ENCODE measurements around the gene C14orf119. TPM values are rescaled to one million over a fixed set of nuclear protein-coding genes. Genes with fewer than 3 reads are reported as not detected.
"Not testable (repeated sequence)": the region's sequence is repeated elsewhere in the genome, so short reads cannot be mapped to it uniquely, and the experiment has no call there.

C14orf119 gene
- polyA plus RNA-seq, 4 donors: 67.2 to 84.4 (median 75.6) TPM

GRCh38 chr14:23107620-23108019 is 12.3 kb downstream of the C14orf119 start:
- DNase-seq (ENCODE audit: low read depth in 4 of 4, low spot score in 3 of 4): not testable (repeated sequence)

GRCh38 chr14:23108169-23108568 is 12.9 kb downstream of the C14orf119 start:
- not testable (repeated sequence) for DNase-seq (ENCODE audit: low read depth in 4 of 4, low spot score in 3 of 4)

- DNase-seq (ENCODE audit: low read depth in 4 of 4, low spot score in 3 of 4): no peak
Measured at GRCh38 chr14:23109769-23110168, 14.5 kb downstream of the C14orf119 start.

- DNase-seq (ENCODE audit: low read depth in 4 of 4, low spot score in 3 of 4): no peak
Measured at GRCh38 chr14:23110579-23111365, 15.5 kb downstream of the C14orf119 start.

- no peak for DNase-seq (ENCODE audit: low read depth in 4 of 4, low spot score in 3 of 4)
Measured at GRCh38 chr14:23112359-23113178, 17.3 kb downstream of the C14orf119 start.

- no peak for DNase-seq (ENCODE audit: low read depth in 4 of 4, low spot score in 3 of 4)
Measured at GRCh38 chr14:23113431-23114119, 18.3 kb downstream of the C14orf119 start.

- DNase-seq (ENCODE audit: low read depth in 4 of 4, low spot score in 3 of 4): no peak
Measured at GRCh38 chr14:23114120-23114458, 18.8 kb downstream of the C14orf119 start.

- DNase-seq (ENCODE audit: low read depth in 4 of 4, low spot score in 3 of 4): no peak
Measured at GRCh38 chr14:23114669-23115038, 19.3 kb downstream of the C14orf119 start.

GRCh38 chr14:23115039-23115731 is 19.9 kb downstream of the C14orf119 start:
- DNase-seq (ENCODE audit: low read depth in 4 of 4, low spot score in 3 of 4): no peak

GRCh38 chr14:23115918-23116317 is 20.6 kb downstream of the C14orf119 start:
- no peak for DNase-seq (ENCODE audit: low read depth in 4 of 4, low spot score in 3 of 4)

GRCh38 chr14:23117371-23118020 is 22.2 kb downstream of the C14orf119 start:
- DNase-seq (ENCODE audit: low read depth in 4 of 4, low spot score in 3 of 4): no peak

- no peak for DNase-seq (ENCODE audit: low read depth in 4 of 4, low spot score in 3 of 4)
Measured at GRCh38 chr14:23118506-23119362, 23.4 kb downstream of the C14orf119 start, which contains the start of gene CEBPE. TSS of gene CEBPE (minus strand) at chr14:23119255. CDS start at chr14:23119091, 164 bp downstream.

GRCh38 chr14:23119363-23120327 is 24.3 kb downstream of the C14orf119 start:
- no peak for DNase-seq (ENCODE audit: low read depth in 4 of 4, low spot score in 3 of 4)

GRCh38 chr14:23120541-23121251 is 25.4 kb downstream of the C14orf119 start:
- peak; percentile 72 to 81 (median 78) for DNase-seq (ENCODE audit: low read depth in 4 of 4, low spot score in 3 of 4)

- peak; percentile 36 to 68 (median 58) for DNase-seq (ENCODE audit: low read depth in 4 of 4, low spot score in 3 of 4)
Measured at GRCh38 chr14:23121361-23121771, 26.1 kb downstream of the C14orf119 start.

GRCh38 chr14:23122086-23122485 is 26.8 kb downstream of the C14orf119 start:
- DNase-seq (ENCODE audit: low read depth in 4 of 4, low spot score in 3 of 4): no peak

GRCh38 chr14:23123419-23123818 is 28.1 kb downstream of the C14orf119 start:
- no peak for DNase-seq (ENCODE audit: low read depth in 4 of 4, low spot score in 3 of 4)
